GM21528 (cell line): ENCODE results near the gene EHD4.

Source experiments
- ATAC-seq: cut with Tn5 transposase; IDR thresholded peaks from one replicate; pipeline ENCODE4 v1.9.1; 2021; ENCODE audit warnings: mild to moderate bottlenecking, moderate library complexity; ENCODE audit not compliant: unreplicated experiment, low FRiP score

The EHD4 gene

DNA sequence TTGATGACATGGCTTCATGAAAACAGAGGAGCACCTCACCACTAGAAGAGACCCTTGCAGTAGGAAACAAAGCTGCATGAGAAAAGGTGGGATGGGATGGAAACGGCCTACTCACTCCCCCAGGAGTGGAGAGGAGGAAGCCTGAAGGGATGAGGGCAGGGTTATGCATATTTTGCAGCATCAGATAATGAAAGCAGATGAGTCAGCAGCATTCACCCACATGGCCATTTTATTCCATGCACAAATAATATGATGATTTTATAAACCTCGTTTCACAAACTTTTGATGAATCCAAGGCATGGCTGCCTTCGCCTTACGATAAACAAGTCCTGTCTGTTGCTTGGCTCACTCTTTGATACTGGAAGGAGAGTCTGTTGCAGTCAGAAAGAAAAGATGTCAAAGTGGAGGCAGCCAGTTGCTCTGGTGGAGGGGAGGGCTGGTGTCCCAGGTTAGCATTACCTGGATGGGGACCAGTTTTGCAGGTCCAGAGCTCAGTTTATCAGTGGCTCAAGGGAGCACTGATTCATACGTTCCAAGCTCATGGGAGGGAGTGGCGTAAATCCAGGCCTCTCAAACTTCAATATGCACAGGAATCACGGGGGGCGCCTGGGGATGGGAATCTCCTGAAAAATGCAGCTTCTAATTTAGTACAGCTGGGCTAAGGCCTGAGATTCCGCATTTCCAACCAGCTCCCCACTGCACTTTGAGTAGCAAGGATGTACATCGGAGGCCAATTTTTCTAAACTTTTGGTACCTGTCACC lies 9.2 kb upstream of the EHD4 start:
- ATAC-seq: no peak

DNA sequence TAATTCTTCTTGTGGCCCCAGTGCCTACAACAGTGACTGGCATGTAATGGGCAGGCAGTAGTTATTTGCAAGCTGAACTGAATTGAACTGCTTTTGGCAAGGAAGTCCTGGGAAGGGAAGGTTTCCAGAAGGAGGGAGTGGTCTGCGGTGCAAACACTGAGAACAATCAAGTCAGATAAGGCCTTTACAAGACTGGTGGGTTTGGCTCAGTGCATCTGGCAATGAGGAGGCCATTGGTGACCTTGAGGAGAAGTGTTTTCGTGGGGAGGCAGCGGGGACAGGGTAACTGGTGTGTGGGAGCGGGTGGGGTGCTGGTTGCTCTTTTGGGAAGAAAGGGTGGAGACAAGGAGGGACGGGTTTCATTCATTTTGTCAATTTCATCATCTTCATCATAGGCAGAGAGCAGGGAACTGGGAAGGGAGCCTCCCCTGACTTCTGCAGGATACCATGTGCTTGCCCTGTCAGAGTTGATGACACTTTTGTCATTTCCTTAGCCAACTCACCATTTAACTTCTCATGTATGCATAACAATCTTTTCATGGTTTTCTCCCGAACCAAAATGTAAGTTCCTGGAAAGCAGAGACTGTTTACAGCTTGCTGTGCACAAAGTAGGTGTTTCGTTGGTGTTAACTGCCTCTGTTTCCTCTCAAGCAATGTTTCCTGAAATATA lies 8.4 kb upstream of the EHD4 start:
- ATAC-seq: no peak

DNA sequence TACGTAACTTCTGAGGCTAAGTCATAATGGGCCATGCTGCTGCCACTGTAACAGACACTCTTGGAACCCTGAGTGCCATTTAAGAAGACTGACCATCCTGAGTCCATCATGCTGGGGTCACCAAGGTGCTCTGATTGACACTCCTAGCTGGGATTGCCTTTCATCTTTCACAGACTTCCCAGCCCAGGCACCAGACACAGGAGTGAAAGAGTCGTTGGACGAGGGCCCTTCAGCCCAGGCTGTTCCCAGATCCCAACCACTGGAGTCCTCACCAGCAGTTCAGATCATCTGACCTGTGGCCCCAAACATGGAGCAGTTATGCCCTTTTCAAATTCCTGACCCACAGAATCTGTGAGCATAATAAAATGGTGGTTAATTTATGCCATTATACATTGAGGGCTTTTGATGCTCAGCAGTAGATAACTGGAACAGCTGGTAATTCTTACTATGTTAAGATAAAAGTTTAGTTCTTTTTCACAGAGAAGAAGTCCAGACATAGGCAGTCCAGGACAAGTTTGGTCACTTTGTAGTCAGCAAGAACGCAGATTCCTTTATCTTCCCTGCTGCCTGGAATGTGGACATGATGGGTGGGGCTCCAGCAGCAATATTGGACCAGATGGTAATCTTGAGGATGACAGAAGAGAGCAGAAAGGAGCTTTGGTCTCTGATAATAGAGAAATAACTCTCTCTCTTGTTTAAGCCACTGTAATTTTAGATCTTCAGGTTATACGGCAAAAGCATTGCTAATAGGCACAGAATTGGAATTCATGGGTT lies 7.3 kb upstream of the EHD4 start:
- ATAC-seq: no peak

DNA sequence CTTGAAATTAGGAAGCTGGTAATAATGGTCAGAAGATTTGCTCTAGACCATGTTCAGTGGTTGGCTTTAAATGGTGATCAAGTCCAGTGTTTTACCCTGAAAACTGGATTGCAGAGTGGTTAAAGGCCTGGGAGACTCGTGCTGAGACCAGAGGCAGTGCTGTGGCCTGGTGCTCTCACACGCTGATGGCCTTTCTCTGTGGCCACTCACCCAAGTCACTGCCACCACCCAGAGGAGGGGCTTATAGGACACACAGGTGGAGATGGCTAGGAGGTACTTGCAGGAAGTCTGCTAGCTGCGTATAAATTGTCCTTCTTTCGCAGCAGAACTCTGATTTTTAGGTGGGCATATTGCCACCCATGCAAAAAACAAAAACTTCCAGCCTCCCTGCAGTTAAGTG lies 6.2 kb upstream of the EHD4 start:
- no peak for ATAC-seq

DNA sequence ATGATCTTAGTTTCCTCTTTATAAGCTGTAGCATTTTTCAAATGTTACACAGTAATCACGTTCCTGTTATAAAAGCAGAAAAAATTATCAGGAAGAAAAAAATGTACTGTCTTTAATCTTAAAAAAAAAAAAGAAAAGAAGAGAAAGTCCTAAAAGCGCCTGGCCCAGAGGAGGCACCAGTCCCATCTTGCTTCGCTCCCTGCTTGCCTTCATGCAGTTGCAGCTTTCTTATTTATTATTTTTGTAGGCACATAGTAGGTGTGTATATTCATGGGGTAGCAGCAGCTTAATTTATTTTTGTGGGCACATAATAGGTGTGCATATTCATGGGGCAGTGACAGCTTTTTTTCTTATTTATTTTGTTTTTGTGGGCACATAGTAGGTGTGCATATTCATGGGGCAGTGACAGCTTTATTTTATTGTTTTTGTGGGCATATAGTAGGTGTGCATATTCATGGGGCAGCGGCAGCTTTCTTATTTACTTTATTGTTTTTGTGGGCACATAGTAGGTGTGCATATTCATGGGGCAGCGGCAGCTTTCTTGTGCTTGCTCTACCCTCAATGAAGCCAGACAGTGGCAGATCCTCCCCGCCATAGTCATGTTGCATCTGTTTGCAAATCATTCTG lies 5.5 kb upstream of the EHD4 start:
- no peak for ATAC-seq

DNA sequence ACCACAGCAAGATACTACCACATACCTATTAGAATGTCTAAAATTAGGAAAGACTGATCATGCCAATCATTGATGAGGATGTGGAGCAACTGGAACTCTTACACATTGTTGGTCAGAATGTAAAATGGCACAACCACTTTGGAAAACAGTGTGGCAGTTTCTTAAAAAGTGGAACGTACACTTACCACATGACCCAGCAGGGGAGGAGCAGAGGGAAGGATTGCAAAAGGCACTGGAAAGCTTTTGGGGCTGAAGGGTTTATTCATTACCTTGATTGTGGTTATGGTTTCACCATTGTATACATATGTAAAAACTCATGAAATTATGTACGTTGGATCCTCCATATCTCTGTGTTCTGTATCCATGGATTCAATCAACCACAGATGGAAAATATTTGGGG lies 3.3 kb upstream of the EHD4 start:
- ATAC-seq: no peak

DNA sequence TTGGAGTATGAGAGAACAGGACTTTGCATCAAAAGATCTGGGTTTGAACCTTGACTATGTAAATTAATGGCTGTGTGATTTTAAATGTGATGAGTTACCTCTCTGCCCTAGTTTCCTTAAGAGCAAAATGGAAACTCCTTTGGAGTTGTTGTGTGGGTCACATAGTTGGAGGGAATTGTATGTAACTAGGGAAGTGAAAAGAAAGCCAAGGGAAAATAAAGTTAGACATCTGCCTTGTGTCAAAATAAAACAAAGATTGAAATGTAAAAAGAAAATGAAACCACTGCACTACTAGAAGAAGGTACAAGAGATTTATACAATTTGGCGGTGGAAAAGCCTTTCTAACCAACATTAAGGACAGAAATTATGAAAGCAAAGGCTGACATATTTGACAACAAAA lies 1.7 kb upstream of the EHD4 start:
- no peak for ATAC-seq

DNA sequence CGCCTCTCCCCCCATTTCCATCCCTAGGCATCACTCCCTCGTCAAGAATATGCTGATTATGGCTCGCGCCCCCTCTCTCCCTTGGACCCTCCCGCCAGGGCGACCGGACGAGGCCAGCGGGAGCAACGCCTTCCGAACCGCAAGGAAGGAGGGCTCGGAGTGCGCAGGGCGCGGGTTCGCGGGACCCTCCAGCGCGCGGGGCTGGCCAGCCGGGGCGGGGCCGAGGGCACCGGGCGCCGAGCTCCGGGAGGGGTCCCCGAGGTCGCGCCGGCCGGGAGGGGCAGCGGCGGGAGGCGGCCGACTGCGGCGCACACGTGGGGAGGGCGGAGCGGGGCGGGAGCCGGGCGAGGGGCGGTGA lies 483 bp downstream of the EHD4 start:
- peak; percentile 31 for ATAC-seq

DNA sequence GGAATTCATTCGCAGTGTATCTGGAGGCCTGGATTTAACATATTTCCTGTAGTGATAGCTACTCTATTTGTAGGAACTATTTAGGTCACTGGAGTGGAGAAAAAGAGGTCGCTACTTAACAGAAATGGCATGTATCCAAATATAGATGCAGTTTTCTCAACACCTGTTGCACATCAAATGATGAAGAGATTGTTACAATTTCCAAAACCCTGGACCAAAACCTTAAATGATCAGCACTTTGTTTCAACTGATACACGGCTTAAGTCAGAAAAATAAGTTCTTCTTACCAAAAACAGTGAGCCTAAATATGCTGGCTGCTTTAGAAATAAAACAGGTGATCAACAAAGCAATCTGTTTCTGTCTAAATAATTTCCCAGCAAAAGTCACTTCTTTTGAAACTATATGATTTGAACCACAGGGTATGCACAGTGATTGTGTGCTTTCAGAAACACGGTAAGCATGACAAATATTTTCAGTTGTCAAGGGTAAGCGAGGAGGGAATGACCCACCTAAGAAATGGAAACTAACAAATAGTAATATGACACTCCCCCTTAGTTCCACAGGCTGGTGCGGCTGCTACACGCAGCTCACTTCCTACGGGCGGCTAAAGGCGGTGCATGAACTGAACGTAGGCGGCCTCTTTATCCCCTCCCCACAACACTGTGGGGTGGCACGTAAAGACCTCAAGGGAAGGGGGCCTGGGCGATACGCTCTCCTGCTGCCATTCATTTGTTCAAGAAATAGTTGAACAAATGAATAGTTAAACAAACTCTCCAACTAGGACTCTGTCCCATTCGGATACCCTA lies 1.1 kb downstream of the EHD4 start:
- peak; percentile 50 for ATAC-seq

DNA sequence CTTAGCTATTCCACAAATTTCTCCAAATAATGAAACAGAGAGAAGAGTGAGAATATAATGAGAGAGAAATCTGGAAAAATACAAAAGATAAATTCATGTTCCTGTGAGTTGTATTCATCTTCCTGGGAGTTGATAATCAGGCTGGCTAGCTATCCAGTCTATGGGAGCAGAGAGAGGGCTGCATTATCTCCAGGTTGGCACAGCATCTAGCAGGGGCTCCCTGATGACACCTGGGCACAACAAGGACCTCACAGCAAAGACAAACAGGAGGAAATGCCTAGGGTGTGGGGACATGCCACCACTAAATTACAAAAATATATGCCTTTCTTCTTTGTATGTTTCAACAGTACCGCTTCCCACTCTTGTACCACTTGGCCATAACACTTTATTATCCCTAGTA lies 1.9 kb downstream of the EHD4 start:
- ATAC-seq: no peak

DNA sequence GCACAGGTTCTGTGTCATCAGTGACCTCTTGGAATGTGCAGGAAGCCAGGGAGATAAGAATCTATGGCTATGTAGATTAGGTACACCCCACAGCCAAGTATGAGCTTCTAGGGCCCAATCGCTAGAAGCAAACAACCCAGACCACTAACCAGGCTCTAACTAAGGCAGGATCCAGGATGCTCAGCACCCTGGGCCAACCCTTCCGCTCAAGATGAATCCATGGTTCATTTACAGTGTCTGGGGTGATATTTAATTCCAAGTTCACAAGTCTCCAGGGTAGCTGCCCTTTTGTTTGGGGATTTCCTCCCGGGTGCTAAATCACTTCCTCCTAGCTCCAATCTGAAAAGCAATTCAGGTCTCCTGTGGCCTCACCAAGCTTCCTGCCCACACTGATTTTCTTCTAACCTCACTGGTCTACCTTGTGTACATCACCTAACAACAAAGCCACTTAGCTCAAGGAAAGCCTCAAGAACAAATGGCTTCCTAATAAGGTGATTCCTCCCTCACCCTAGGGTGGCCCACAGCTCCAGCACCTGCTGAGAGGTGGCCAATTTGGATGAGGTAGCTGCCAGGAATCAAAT lies 2.4 kb downstream of the EHD4 start:
- ATAC-seq: no peak

DNA sequence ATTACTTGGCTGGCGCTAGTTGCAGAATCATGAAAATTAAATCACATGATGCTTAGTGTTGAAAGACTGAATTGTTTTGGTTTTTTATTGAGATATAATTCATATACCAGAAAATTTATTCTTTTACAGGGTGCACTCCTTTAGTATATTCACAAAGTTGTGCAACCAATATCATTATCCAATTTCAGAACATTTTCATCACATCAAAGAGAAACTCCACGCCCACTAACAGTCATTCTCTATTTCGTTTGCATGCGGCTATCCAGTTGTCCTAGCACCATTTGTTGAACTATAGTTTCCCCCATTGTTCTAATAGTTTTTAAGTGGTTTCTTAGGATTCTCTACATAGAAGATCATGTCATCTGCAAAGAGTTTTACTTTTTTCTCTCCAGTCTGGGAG lies 3.7 kb downstream of the EHD4 start:
- no peak for ATAC-seq

DNA sequence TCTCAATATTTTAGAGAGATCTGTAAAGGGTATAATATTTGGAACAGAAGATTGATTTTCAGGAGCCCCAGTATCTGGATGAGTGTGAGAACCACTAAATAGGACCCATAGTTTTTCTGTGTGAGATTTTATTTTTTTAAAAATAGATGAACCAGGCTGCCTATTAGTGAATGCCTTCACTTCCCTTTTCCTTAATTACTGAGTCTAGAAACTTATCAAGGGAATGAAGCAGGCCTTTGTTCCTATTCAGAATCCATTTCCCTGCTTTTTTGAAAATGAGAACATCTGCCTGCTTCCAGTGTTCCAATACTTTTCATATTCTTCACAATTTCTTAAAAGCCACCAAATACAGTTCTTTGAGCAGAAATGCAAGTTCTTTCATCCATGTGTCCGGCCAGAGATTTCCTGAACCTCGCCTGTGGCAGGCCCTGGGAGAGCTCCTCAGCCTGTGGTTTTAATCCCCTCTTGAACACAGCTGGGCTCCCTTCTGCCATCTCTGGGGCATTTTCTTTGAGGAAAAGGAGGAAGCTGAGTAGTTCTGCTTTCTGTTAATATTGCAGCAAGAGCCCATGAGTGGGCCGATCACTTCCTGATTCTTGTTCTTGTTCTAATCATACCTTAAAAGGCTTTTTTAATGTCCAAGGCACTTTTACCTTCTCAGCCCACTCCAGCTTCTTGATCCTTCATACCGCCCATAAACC lies 4.7 kb downstream of the EHD4 start:
- ATAC-seq: no peak

DNA sequence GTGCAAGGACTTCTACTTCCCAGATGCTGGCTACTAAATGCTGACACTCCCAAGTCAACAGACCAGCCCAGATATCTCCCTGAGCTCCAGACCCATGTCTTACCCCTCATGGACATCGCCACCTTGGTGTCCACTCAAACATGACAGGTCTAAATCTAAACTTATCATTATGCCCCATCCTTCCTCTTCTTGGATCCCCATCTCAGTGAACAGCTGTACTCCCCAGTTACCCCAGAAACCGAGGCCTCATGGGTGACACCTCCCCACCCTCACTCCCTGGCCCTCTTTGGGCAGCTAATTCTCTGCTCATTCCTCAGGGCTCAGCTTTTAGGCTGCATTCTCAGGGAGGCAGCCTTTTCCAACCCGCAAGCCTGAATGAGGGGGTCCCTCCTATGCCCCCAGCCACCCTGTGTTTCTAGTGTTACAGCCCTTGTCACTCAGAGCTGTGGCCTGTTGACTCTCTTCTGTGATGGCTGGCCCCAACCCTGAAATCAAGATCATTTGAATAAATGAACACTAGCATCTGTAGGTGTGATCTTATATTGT lies 5.4 kb downstream of the EHD4 start:
- no peak for ATAC-seq

DNA sequence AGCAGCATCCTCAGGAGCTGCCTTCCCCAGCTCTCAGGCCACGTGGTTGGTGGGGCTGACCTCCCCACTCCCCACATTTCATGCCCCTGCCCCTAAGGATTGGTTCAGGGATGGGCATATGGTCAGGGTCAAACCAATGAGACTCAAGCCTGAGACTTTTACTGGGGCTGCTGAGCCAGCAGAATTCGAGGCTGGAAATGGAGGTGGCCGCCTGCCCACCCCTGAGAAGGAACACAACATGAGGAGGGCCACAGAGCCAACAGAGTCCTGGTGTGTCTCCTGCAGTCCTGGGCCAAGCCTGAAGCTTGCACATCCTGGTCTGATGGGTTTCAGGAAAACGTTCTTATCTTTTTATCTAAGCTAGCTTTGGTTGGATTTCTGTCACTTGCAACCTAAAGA lies 5.9 kb downstream of the EHD4 start:
- no peak for ATAC-seq

DNA sequence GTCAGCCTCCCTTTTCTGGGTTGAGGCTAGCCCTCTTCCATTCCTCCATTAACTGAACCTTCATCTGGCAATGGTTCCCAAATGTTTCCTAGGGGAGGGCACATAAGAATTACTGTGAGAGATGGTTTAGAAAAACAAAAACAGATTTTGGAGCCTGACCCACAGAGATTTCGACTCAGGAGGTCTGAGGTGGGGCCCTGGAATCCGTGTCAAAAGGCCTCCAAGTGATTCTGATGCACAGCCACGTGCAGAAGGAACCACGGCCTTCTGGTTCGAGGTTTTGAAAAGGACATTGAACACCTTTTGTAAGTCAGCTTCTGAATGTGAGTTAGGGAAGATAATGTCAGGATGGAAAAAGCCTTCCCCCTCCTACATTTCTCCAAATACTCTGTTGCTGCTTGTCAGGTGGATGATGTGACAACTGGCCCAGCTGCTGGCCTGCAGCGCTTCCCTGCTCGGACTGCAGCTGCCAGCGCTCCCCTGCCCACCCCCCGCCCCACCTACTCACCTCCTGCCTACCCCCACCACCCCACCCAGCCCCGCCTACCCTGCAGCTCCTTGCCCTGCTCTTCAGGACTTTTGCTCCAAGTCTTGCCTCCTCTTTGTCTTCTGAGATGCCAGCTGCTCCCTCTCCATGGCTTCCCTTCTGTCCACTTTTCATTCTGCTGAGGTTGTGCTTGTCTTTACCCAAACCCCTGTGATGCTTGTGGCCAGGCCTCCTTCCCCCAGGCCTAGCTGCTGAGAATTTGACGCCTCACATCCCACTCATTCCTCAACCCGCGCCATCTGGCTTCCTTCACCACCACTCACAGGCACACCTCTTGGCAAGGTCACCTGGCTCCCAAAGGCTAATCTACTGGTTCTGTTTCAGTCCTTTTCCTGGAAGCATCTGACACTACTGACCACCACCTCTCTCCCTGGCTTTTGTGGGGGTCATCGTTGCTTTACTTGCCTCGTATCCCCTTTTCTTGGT lies 6.6 kb downstream of the EHD4 start:
- ATAC-seq: no peak

DNA sequence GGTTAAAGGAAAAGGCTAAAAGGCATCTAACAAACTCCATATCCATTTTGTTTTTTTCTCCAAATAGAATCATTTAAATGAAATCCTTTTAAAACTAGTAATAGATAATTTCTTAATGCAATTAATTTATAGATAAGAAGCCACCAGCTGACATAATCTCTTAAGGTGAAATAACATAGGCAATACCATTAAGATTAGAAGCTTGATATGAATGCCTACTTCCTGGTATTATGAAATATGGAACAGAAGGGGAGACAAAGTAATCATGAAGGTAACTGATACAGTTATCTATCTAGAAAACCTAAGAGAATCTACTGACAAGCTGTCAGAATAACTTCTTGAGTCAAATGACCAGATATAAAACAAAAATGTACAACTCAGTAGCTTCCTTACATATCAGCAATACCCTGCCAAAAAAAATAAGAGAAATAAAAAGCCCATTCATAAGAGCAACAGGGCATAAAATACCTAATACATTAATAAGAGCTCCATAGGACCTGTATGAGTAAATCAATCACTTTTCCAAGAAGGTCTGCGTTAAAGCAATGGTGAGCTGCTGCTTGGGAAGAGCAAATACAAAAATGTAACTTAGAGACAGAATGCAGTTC lies 10.7 kb downstream of the EHD4 start:
- no peak for ATAC-seq
